ENCODE results near the gene CDKAL1.

CDKAL1 gene

GRCh38 chr6:20572940-20573339, 38.7 kb downstream of the CDKAL1 start:
- no peak overlapping the region for H3K27ac ChIP-seq (ENCODE audit: low read length)
- H3K9ac ChIP-seq (ENCODE audit: low read length in 2 of 2), result no peak overlapping the region
- no peaks in the 10 kb centered on the region for H3K9me3 ChIP-seq (ENCODE audit: control insufficient read depth in 2 of 2, low read length in 2 of 2)
- H3K4me3 ChIP-seq (ENCODE audit: low read length in 2 of 2), result no peak overlapping the region
- no peaks in the 10 kb centered on the region for H3K27me3 ChIP-seq (ENCODE audit: control insufficient read depth in 1 of 2, insufficient read depth in 2 of 2, low read length in 2 of 2)
- peaks cover 0 to 9% of the 10 kb centered on the region in 2 donors for H3K36me3 ChIP-seq (ENCODE audit: control insufficient read depth in 2 of 2, insufficient read depth in 2 of 2, low read length in 2 of 2)
- H3K4me1 ChIP-seq (ENCODE audit: control insufficient read depth, insufficient read depth, low read length), result no peaks in the 10 kb centered on the region

GRCh38 chr6:20574355-20574754, 40.1 kb downstream of the CDKAL1 start:
- no peak overlapping the region for H3K27ac ChIP-seq (ENCODE audit: low read length)
- no peak overlapping the region for H3K4me3 ChIP-seq (ENCODE audit: low read length in 2 of 2)
- no peaks in the 10 kb centered on the region for H3K9me3 ChIP-seq (ENCODE audit: control insufficient read depth in 2 of 2, low read length in 2 of 2)
- no peaks in the 10 kb centered on the region for H3K4me1 ChIP-seq (ENCODE audit: control insufficient read depth, insufficient read depth, low read length)
- no peaks in the 10 kb centered on the region for H3K27me3 ChIP-seq (ENCODE audit: control insufficient read depth in 1 of 2, insufficient read depth in 2 of 2, low read length in 2 of 2)
- peaks cover 0 to 12% of the 10 kb centered on the region in 2 donors for H3K36me3 ChIP-seq (ENCODE audit: control insufficient read depth in 2 of 2, insufficient read depth in 2 of 2, low read length in 2 of 2)
- no peak overlapping the region for H3K9ac ChIP-seq (ENCODE audit: low read length in 2 of 2)

GRCh38 chr6:20575125-20575524, 40.9 kb downstream of the CDKAL1 start:
- Histone ChIP-seq H3K36me3 (ENCODE audit: control insufficient read depth in 2 of 2, insufficient read depth in 2 of 2, low read length in 2 of 2) (peaks cover 0 to 12% of the 10 kb centered on the region in 2 donors), H3K9ac (ENCODE audit: low read length in 2 of 2) (no peak overlapping the region), H3K9me3 (ENCODE audit: control insufficient read depth in 2 of 2, low read length in 2 of 2) (no peaks in the 10 kb centered on the region), H3K4me1 (ENCODE audit: control insufficient read depth, insufficient read depth, low read length) (no peaks in the 10 kb centered on the region), H3K27ac (ENCODE audit: low read length) (no peak overlapping the region), H3K27me3 (ENCODE audit: control insufficient read depth in 1 of 2, insufficient read depth in 2 of 2, low read length in 2 of 2) (no peaks in the 10 kb centered on the region), H3K4me3 (ENCODE audit: low read length in 2 of 2) (no peak overlapping the region)

GRCh38 chr6:20575704-20576451, 41.6 kb downstream of the CDKAL1 start:
- H3K9ac ChIP-seq (ENCODE audit: low read length in 2 of 2), result no peak overlapping the region
- no peak overlapping the region for H3K27ac ChIP-seq (ENCODE audit: low read length)
- H3K4me3 ChIP-seq (ENCODE audit: low read length in 2 of 2), result no peak overlapping the region
- H3K27me3 ChIP-seq (ENCODE audit: control insufficient read depth in 1 of 2, insufficient read depth in 2 of 2, low read length in 2 of 2), result no peaks in the 10 kb centered on the region
- peaks cover 2 to 12% of the 10 kb centered on the region in 2 donors for H3K36me3 ChIP-seq (ENCODE audit: control insufficient read depth in 2 of 2, insufficient read depth in 2 of 2, low read length in 2 of 2)
- H3K4me1 ChIP-seq (ENCODE audit: control insufficient read depth, insufficient read depth, low read length), result no peaks in the 10 kb centered on the region
- H3K9me3 ChIP-seq (ENCODE audit: control insufficient read depth in 2 of 2, low read length in 2 of 2), result no peaks in the 10 kb centered on the region

GRCh38 chr6:20577173-20577688, 43.0 kb downstream of the CDKAL1 start:
- no peaks in the 10 kb centered on the region for H3K27me3 ChIP-seq (ENCODE audit: control insufficient read depth in 1 of 2, insufficient read depth in 2 of 2, low read length in 2 of 2)
- no peaks in the 10 kb centered on the region for H3K4me1 ChIP-seq (ENCODE audit: control insufficient read depth, insufficient read depth, low read length)
- H3K27ac ChIP-seq (ENCODE audit: low read length), result no peak overlapping the region
- peaks cover 2 to 12% of the 10 kb centered on the region in 2 donors for H3K36me3 ChIP-seq (ENCODE audit: control insufficient read depth in 2 of 2, insufficient read depth in 2 of 2, low read length in 2 of 2)
- no peak overlapping the region for H3K9ac ChIP-seq (ENCODE audit: low read length in 2 of 2)
- H3K9me3 ChIP-seq (ENCODE audit: control insufficient read depth in 2 of 2, low read length in 2 of 2), result no peaks in the 10 kb centered on the region
- H3K4me3 ChIP-seq (ENCODE audit: low read length in 2 of 2), result no peak overlapping the region

GRCh38 chr6:20581070-20581469, 46.8 kb downstream of the CDKAL1 start:
- H3K4me3 ChIP-seq (ENCODE audit: low read length in 2 of 2), result no peak overlapping the region
- no peaks in the 10 kb centered on the region for H3K4me1 ChIP-seq (ENCODE audit: control insufficient read depth, insufficient read depth, low read length)
- H3K9me3 ChIP-seq (ENCODE audit: control insufficient read depth in 2 of 2, low read length in 2 of 2), result no peaks in the 10 kb centered on the region
- H3K9ac ChIP-seq (ENCODE audit: low read length in 2 of 2), result no peak overlapping the region
- no peak overlapping the region for H3K27ac ChIP-seq (ENCODE audit: low read length)
- H3K36me3 ChIP-seq (ENCODE audit: control insufficient read depth in 2 of 2, insufficient read depth in 2 of 2, low read length in 2 of 2), result peaks cover 4 to 12% of the 10 kb centered on the region in 2 donors
- no peaks in the 10 kb centered on the region for H3K27me3 ChIP-seq (ENCODE audit: control insufficient read depth in 1 of 2, insufficient read depth in 2 of 2, low read length in 2 of 2)

- H3K4me1 ChIP-seq (ENCODE audit: control insufficient read depth, insufficient read depth, low read length), result no peaks in the 10 kb centered on the region
- no peaks in the 10 kb centered on the region for H3K27me3 ChIP-seq (ENCODE audit: control insufficient read depth in 1 of 2, insufficient read depth in 2 of 2, low read length in 2 of 2)
- no peak overlapping the region for H3K4me3 ChIP-seq (ENCODE audit: low read length in 2 of 2)
- H3K27ac ChIP-seq (ENCODE audit: low read length), result no peak overlapping the region
- H3K9ac ChIP-seq (ENCODE audit: low read length in 2 of 2), result no peak overlapping the region
- peaks cover 3 to 4% of the 10 kb centered on the region in 2 donors for H3K36me3 ChIP-seq (ENCODE audit: control insufficient read depth in 2 of 2, insufficient read depth in 2 of 2, low read length in 2 of 2)
- H3K9me3 ChIP-seq (ENCODE audit: control insufficient read depth in 2 of 2, low read length in 2 of 2), result no peaks in the 10 kb centered on the region
Observed at GRCh38 chr6:20582586-20583443, 48.6 kb downstream of the CDKAL1 start.

GRCh38 chr6:20583444-20583800, 49.2 kb downstream of the CDKAL1 start:
- Histone ChIP-seq H3K4me3 (ENCODE audit: low read length in 2 of 2) (no peak overlapping the region), H3K27me3 (ENCODE audit: control insufficient read depth in 1 of 2, insufficient read depth in 2 of 2, low read length in 2 of 2) (no peaks in the 10 kb centered on the region), H3K9ac (ENCODE audit: low read length in 2 of 2) (no peak overlapping the region), H3K27ac (ENCODE audit: low read length) (no peak overlapping the region), H3K4me1 (ENCODE audit: control insufficient read depth, insufficient read depth, low read length) (no peaks in the 10 kb centered on the region), H3K36me3 (ENCODE audit: control insufficient read depth in 2 of 2, insufficient read depth in 2 of 2, low read length in 2 of 2) (peaks cover 2 to 4% of the 10 kb centered on the region in 2 donors), H3K9me3 (ENCODE audit: control insufficient read depth in 2 of 2, low read length in 2 of 2) (no peaks in the 10 kb centered on the region)

GRCh38 chr6:20584100-20584731, 50.0 kb downstream of the CDKAL1 start:
- peaks cover 0 to 4% of the 10 kb centered on the region in 2 donors for H3K36me3 ChIP-seq (ENCODE audit: control insufficient read depth in 2 of 2, insufficient read depth in 2 of 2, low read length in 2 of 2)
- no peak overlapping the region for H3K4me3 ChIP-seq (ENCODE audit: low read length in 2 of 2)
- H3K27ac ChIP-seq (ENCODE audit: low read length), result no peak overlapping the region
- no peaks in the 10 kb centered on the region for H3K4me1 ChIP-seq (ENCODE audit: control insufficient read depth, insufficient read depth, low read length)
- no peaks in the 10 kb centered on the region for H3K9me3 ChIP-seq (ENCODE audit: control insufficient read depth in 2 of 2, low read length in 2 of 2)
- no peak overlapping the region for H3K9ac ChIP-seq (ENCODE audit: low read length in 2 of 2)
- H3K27me3 ChIP-seq (ENCODE audit: control insufficient read depth in 1 of 2, insufficient read depth in 2 of 2, low read length in 2 of 2), result no peaks in the 10 kb centered on the region

- H3K9ac ChIP-seq (ENCODE audit: low read length in 2 of 2), result no peak overlapping the region
- H3K9me3 ChIP-seq (ENCODE audit: control insufficient read depth in 2 of 2, low read length in 2 of 2), result no peaks in the 10 kb centered on the region
- no peak overlapping the region for H3K27ac ChIP-seq (ENCODE audit: low read length)
- H3K4me3 ChIP-seq (ENCODE audit: low read length in 2 of 2), result no peak overlapping the region
- no peaks in the 10 kb centered on the region for H3K4me1 ChIP-seq (ENCODE audit: control insufficient read depth, insufficient read depth, low read length)
- H3K27me3 ChIP-seq (ENCODE audit: control insufficient read depth in 1 of 2, insufficient read depth in 2 of 2, low read length in 2 of 2), result no peaks in the 10 kb centered on the region
- peaks cover 0 to 2% of the 10 kb centered on the region in 2 donors for H3K36me3 ChIP-seq (ENCODE audit: control insufficient read depth in 2 of 2, insufficient read depth in 2 of 2, low read length in 2 of 2)
Observed at GRCh38 chr6:20589266-20589665, 55.0 kb downstream of the CDKAL1 start.
